ENCODE data around the gene PROP1.
"Not testable (repeated sequence)": the region's sequence is repeated elsewhere in the genome, so short reads cannot be mapped to it uniquely, and the experiment has no call there.

The PROP1 gene

GRCh38 chr5:177995691-177996595 is at the start of gene PROP1:
TSS of gene PROP1 (minus strand) at chr5:177996242. CDS start at chr5:177995933, 309 bp downstream.
- no peak for DNase-seq (ENCODE audit: low read depth in 2 of 2)

GRCh38 chr5:178019379-178020030 is 23.5 kb upstream of the PROP1 start:
- not testable (repeated sequence) for DNase-seq (ENCODE audit: low read depth in 2 of 2)

GRCh38 chr5:178012758-178013157 is 16.7 kb upstream of the PROP1 start:
- DNase-seq (ENCODE audit: low read depth in 2 of 2): not testable (repeated sequence)

- DNase-seq (ENCODE audit: low read depth in 2 of 2): not testable (repeated sequence)
Observed at GRCh38 chr5:178011816-178012554, 15.9 kb upstream of the PROP1 start.

- DNase-seq (ENCODE audit: low read depth in 2 of 2): not testable (repeated sequence)
Observed at GRCh38 chr5:178007272-178007671, 11.2 kb upstream of the PROP1 start.

- DNase-seq (ENCODE audit: low read depth in 2 of 2): peak; percentile 25 to 40
Observed at GRCh38 chr5:178006536-178007231, 10.6 kb upstream of the PROP1 start.

GRCh38 chr5:178006181-178006535 is 10.1 kb upstream of the PROP1 start:
- not testable (repeated sequence) for DNase-seq (ENCODE audit: low read depth in 2 of 2)

- no peak for DNase-seq (ENCODE audit: low read depth in 2 of 2)
Observed at GRCh38 chr5:177997846-177998245, 1.8 kb upstream of the PROP1 start.

GRCh38 chr5:177997319-177997670 is 1.3 kb upstream of the PROP1 start:
- no peak for DNase-seq (ENCODE audit: low read depth in 2 of 2)

GRCh38 chr5:177996660-177997318 is 747 bp upstream of the PROP1 start:
- DNase-seq (ENCODE audit: low read depth in 2 of 2): no peak

- DNase-seq (ENCODE audit: low read depth in 2 of 2): no peak
Observed at GRCh38 chr5:177994561-177995190, 1.4 kb downstream of the PROP1 start.

- DNase-seq (ENCODE audit: low read depth in 2 of 2): no peak
Observed at GRCh38 chr5:177994063-177994462, 2.0 kb downstream of the PROP1 start.

GRCh38 chr5:177992466-177992865 is 3.6 kb downstream of the PROP1 start:
- DNase-seq (ENCODE audit: low read depth in 2 of 2): no peak

GRCh38 chr5:177988989-177989625 is 6.9 kb downstream of the PROP1 start:
- DNase-seq (ENCODE audit: low read depth in 2 of 2): no peak

GRCh38 chr5:177987326-177987725 is 8.7 kb downstream of the PROP1 start:
- DNase-seq (ENCODE audit: low read depth in 2 of 2): no peak

- no peak for DNase-seq (ENCODE audit: low read depth in 2 of 2)
Observed at GRCh38 chr5:177985430-177986040, 10.5 kb downstream of the PROP1 start.

GRCh38 chr5:177984584-177985206 is 11.3 kb downstream of the PROP1 start:
- no peak for DNase-seq (ENCODE audit: low read depth in 2 of 2)

- no peak for DNase-seq (ENCODE audit: low read depth in 2 of 2)
Observed at GRCh38 chr5:177983763-177984583, 12.1 kb downstream of the PROP1 start.
